Coronary artery (tissue), 2 donors: ENCODE data around the gene NDUFAF8.

Experiments
- DNase-seq: peaks from one replicate; pipeline ENCODE4 v3.0.0-alpha.2; 2017; ENCODE audit warnings: low spot score
- H3K27ac ChIP-seq, 2 donors: fragments of 200-600 bp; sonication (generic); one replicate each; pipeline ENCODE4 v1.5.1; 2016 to 2019
- H3K4me3 ChIP-seq: fragments of 200-600 bp; sonication (generic); 2 replicates; pipeline ENCODE4 v1.5.1; 2016; ENCODE audit warnings: mild to moderate bottlenecking, moderate library complexity
- CTCF ChIP-seq: fragments of 200-600 bp; sonication (generic); IDR thresholded peaks from one replicate; pipeline ENCODE4 v1.5.1; 2019; ENCODE audit warnings: antibody characterized with exemption

NDUFAF8 gene

GRCh38 chr17:81202318-81202717 lies 36.8 kb upstream of the NDUFAF8 start:
- no peak for DNase-seq
- no peak for TF ChIP-seq CTCF
- Histone ChIP-seq H3K27ac (no peak overlapping the region), H3K4me3 (no peak overlapping the region)

DNA sequence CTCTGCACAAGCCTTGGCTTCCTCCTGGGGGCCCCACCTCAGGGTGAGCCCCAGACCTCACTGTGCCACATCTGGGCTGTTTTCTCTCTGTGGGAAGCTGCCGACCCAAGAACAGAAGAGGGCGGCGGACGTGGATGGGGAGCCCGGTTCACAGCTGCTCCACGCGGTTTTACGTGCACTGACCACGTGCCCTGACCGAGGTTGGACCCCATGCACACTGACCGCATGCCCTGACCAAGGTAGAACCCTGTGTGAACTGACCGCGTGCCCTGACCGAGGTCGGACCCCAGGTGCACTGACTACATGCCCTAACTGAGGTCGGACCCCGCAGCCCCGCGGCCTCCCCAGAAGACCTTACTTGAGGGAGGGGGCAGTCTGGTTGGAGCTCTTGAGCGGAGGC lies 36.0 kb upstream of the NDUFAF8 start:
- no peak overlapping the region for H3K27ac ChIP-seq
- no peak overlapping the region for H3K4me3 ChIP-seq
- no peak for TF ChIP-seq CTCF
- no peak for DNase-seq

DNA sequence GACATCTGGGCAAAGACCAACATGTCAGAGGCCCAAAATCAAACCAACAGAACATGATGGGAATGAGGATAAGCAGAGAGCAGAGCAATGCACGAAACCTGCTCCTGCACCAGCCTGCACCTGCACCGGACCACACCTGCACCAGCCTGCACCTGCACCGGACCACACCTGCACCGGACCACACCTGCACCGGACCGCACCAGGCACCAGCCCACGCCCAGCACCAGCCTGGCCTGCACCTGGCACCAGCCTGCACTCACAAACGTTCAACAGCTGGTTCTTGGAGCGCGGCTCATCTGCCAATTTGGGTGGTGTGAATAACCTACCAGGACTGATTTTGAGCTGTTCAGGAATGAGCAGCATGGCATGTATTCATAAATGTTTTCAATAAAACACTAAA lies 34.5 kb upstream of the NDUFAF8 start:
- Histone ChIP-seq H3K4me3 (no peak overlapping the region), H3K27ac (no peak overlapping the region)
- no peak for DNase-seq
- no peak for TF ChIP-seq CTCF

- no peak for TF ChIP-seq CTCF
- peak overlapping the region in 1 of 2 donors; percentile 53 for H3K27ac ChIP-seq
- no peak overlapping the region for H3K4me3 ChIP-seq
- DNase-seq, result no peak
Measured at GRCh38 chr17:81206166-81206565, 33.0 kb upstream of the NDUFAF8 start.

GRCh38 chr17:81206657-81207056 lies 32.5 kb upstream of the NDUFAF8 start:
- no peak overlapping the region for H3K4me3 ChIP-seq
- peak overlapping the region; percentile 18 to 53 for H3K27ac ChIP-seq
- no peak for TF ChIP-seq CTCF
- no peak for DNase-seq

DNA sequence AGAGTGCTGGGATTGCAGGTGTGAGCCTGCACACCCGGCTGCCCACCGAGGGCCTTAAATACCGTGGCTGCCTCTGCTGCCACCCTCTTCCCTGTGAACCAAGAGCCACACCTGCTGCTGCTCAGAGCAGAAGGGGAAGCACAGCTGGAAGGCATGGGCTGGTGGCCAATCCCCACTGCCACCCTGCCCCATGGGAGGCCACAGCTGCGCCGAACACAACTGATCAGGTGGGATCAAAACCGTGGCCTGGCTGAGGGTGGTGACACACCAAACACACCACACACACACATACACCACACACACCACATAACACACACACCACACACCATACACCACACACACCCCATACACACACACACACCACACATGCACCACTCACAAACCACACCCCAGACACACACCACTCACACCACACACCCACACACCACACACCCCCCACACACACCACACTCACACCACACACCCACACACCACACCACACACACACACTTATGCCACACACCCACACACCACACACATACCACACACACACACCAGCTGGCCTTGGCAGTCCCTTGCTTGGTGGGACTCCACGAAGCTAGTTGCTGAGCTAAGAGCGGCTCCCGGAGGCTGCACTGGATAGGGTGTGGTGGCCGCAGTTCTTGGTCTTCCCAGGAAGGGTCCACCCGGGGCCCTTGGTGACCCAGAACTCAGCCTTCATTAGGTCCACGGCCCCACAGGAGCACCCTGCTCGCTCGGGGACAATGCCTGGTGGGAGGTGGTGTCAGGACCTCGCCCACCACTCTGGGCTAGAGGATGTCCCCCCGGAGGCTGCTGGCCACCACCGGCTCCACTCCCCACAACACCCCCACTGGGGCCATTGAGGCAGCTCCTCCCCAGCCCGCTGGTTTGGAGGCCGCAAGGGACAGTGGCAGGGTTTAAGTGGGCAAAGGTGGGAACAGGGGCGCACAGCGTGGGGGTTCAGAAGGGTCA lies 31.2 kb upstream of the NDUFAF8 start:
- DNase-seq, result no peak
- Histone ChIP-seq H3K4me3 (no peak overlapping the region), H3K27ac (peak overlapping the region in 1 of 2 donors; percentile 5)
- no peak for TF ChIP-seq CTCF

- TF ChIP-seq CTCF, result no peak
- no peak overlapping the region for H3K27ac ChIP-seq
- no peak overlapping the region for H3K4me3 ChIP-seq
- no peak for DNase-seq
Measured at GRCh38 chr17:81208651-81209050, 30.5 kb upstream of the NDUFAF8 start.
